SK-N-SH (cell line): ENCODE results near the gene KCTD12.

Experiments
- CTCF ChIP-seq: fragments of 200-600 bp; sonication (generic); IDR thresholded peaks from 2 replicates; pipeline ENCODE4 v1.6.1; 2017; ENCODE audit warnings: antibody characterized with exemption, mild to moderate bottlenecking, moderate library complexity
- ELF1 ChIP-seq: IDR thresholded peaks from 2 replicates; pipeline ENCODE4 v1.4.0; 2012
- EP300 ChIP-seq, 2 experiments: IDR thresholded peaks; 2 replicates each; pipeline versions ENCODE4 v1.4.0 to v1.6.1; 2012; ENCODE audit warnings: borderline replicate concordance in 1 of 2, low read depth in 1 of 2, low read length in 1 of 2
- EZH2phosphoT487 ChIP-seq: fragments of 200-600 bp; sonication (generic); IDR thresholded peaks from 2 replicates; pipeline ENCODE4 v1.6.1; 2017; ENCODE audit warnings: low read depth, mixed run types, mild to moderate bottlenecking, antibody characterized with exemption, moderate library complexity, borderline replicate concordance
- FOXJ3 ChIP-seq: sonication (generic); formaldehyde crosslinking; IDR thresholded peaks from 2 replicates; pipeline ENCODE4 v1.5.1; 2020; ENCODE audit warnings: mild to moderate bottlenecking, missing genetic modification reagents
- MAX ChIP-seq: IDR thresholded peaks from 2 replicates; pipeline ENCODE4 v1.4.0; 2012; ENCODE audit warnings: low read depth
- POLR2AphosphoS5 ChIP-seq: IDR thresholded peaks from 2 replicates; pipeline ENCODE4 v1.6.1; 2012; ENCODE audit warnings: low read depth, low read length
- REST ChIP-seq: IDR thresholded peaks from 2 replicates; pipeline ENCODE4 v1.6.1; 2012; ENCODE audit warnings: mild to moderate bottlenecking, low read depth, low read length, moderate library complexity
- RFX5 ChIP-seq: IDR thresholded peaks from 2 replicates; pipeline ENCODE4 v1.6.1; 2012; ENCODE audit warnings: mild to moderate bottlenecking, improper control_type of control experiment, low read length
- TEAD4 ChIP-seq: IDR thresholded peaks from 2 replicates; pipeline ENCODE4 v1.4.0; 2012; ENCODE audit warnings: mild to moderate bottlenecking, borderline replicate concordance; ENCODE audit not compliant: insufficient read depth
- USF2 ChIP-seq: fragments of 150-350 bp; IDR thresholded peaks from 2 replicates; pipeline ENCODE4 v1.6.1; 2017; ENCODE audit warnings: antibody characterized with exemption, low read length, low read depth, borderline replicate concordance
- ZBTB33 ChIP-seq: IDR thresholded peaks from 2 replicates; pipeline ENCODE4 v1.4.0; 2012; ENCODE audit warnings: low read depth, borderline replicate concordance

- TF ChIP-seq ELF1 (no peak), ZBTB33 (no peak), REST (no peak), CTCF (no peak), FOXJ3 (no peak), EP300 (IDR thresholded peaks at IDR 0.05; ENCODE audit: borderline replicate concordance in 1 of 2, low read depth in 1 of 2, low read length in 1 of 2) (no peak), RFX5 (no peak), TEAD4 (no peak), EZH2phosphoT487 (no peak), POLR2AphosphoS5 (no peak), MAX (no peak), USF2 (no peak)
Observed at GRCh38 chr13:76851961-76852360, 34.2 kb downstream of the KCTD12 start.
